GM12878 (cell line): ENCODE data around the gene MTX1. TPM values are rescaled to one million over a fixed set of nuclear protein-coding genes. Genes with fewer than 3 reads are reported as not detected.

Experiments
- BACH1 ChIP-seq: fragments of 450-650 bp; IDR thresholded peaks from 2 replicates; pipeline ENCODE4 v1.6.1; 2017; ENCODE audit warnings: mild to moderate bottlenecking, borderline replicate concordance
- CBFB ChIP-seq: IDR thresholded peaks from 2 replicates; pipeline ENCODE4 v1.6.1; 2016; ENCODE audit warnings: antibody characterized with exemption, low read depth
- E2F8 ChIP-seq: fragments of 450-650 bp; IDR thresholded peaks from 2 replicates; pipeline ENCODE4 v1.6.1; 2018; ENCODE audit warnings: mild to moderate bottlenecking, low read depth, moderate library complexity; ENCODE audit not compliant: partially characterized antibody
- EP300 ChIP-seq, 2 experiments: fragments of 150-350 bp in 1 of 2; IDR thresholded peaks; 2 replicates each; pipeline ENCODE4 v1.6.1; 2011 to 2012; ENCODE audit warnings: low read depth in 2 of 2, low read length in 2 of 2, borderline replicate concordance in 1 of 2, improper control_type of control experiment in 1 of 2, inconsistent platforms in 1 of 2; ENCODE audit not compliant: control insufficient read depth in 1 of 2
- GABPA ChIP-seq: IDR thresholded peaks from 2 replicates; pipeline ENCODE4 v1.6.1; 2014; ENCODE audit warnings: antibody characterized with exemption, low read depth, mild to moderate bottlenecking, inconsistent platforms
- IKZF1 ChIP-seq: fragments of 450-650 bp; conservative IDR thresholded peaks from 2 replicates; pipeline ENCODE4 v1.6.1; 2017; ENCODE audit warnings: antibody characterized with exemption, mild to moderate bottlenecking
- IRF3 ChIP-seq: fragments of 450-650 bp; IDR thresholded peaks from 2 replicates; pipeline ENCODE4 v1.6.1; 2014; ENCODE audit warnings: mild to moderate bottlenecking
- MXI1 ChIP-seq: fragments of 150-350 bp; IDR thresholded peaks from 2 replicates; pipeline ENCODE4 v1.6.1; 2011; ENCODE audit warnings: low read depth, mild to moderate bottlenecking, inconsistent platforms, low read length, improper control_type of control experiment
- NKRF ChIP-seq: fragments of 450-650 bp; conservative IDR thresholded peaks from 2 replicates; pipeline ENCODE4 v1.6.1; 2017; ENCODE audit warnings: mild to moderate bottlenecking, moderate library complexity
- PAX8 ChIP-seq: fragments of 450-650 bp; IDR thresholded peaks from 2 replicates; pipeline ENCODE4 v1.6.1; 2017; ENCODE audit warnings: mild to moderate bottlenecking, moderate library complexity
- PML ChIP-seq: IDR thresholded peaks from 2 replicates; pipeline ENCODE4 v1.6.1; 2012; ENCODE audit warnings: low read length, inconsistent platforms
- POLR2A ChIP-seq: IDR thresholded peaks from 2 replicates; pipeline ENCODE4 v1.6.1; 2011; ENCODE audit warnings: low read depth, mild to moderate bottlenecking, low read length
- SREBF1 ChIP-seq: IDR thresholded peaks from 2 replicates; pipeline ENCODE4 v1.6.1; 2012; ENCODE audit warnings: mild to moderate bottlenecking, low read length
- SRF ChIP-seq, 2 experiments: IDR thresholded peaks; 2 replicates each; pipeline ENCODE4 v1.6.1; 2011; ENCODE audit warnings: low read depth in 2 of 2, low read length in 2 of 2, mild to moderate bottlenecking in 1 of 2, moderate library complexity in 1 of 2
- SUZ12 ChIP-seq: fragments of 200-600 bp; sonication (generic); IDR thresholded peaks from one replicate; pipeline ENCODE4 v1.6.1; 2018; ENCODE audit warnings: antibody characterized with exemption, mild to moderate bottlenecking; ENCODE audit not compliant: unreplicated experiment
- USF1 ChIP-seq: IDR thresholded peaks from 2 replicates; pipeline ENCODE4 v1.6.1; 2011; ENCODE audit warnings: borderline replicate concordance, low read depth, mild to moderate bottlenecking, moderate library complexity, mixed read lengths, low read length; ENCODE audit not compliant: insufficient read depth; ENCODE audit errors: extremely low read length
- YY1 ChIP-seq: IDR thresholded peaks from 2 replicates; pipeline ENCODE4 v1.6.1; 2011; ENCODE audit warnings: low read depth, mild to moderate bottlenecking, low read length
- ZBED1 ChIP-seq: IDR thresholded peaks from 2 replicates; pipeline ENCODE4 v1.6.1; 2016; ENCODE audit warnings: borderline replicate concordance
- ZBTB4 ChIP-seq: fragments of 450-650 bp; formaldehyde crosslinking; IDR thresholded peaks from 2 replicates; pipeline ENCODE4 v1.4.0; 2022; ENCODE audit warnings: mild to moderate bottlenecking, moderate library complexity
- polyA plus RNA-seq, 11 experiments: library from polyadenylated mRNA; depleted of rRNA in 4 of 11; unstranded in 6 of 11; stranded (reverse) in 5 of 11; fragments of >200 nt; fragmentation: Nextera tagmentation in 4 of 11; fragmentation: Illumina TruSeq in 1 of 11; extraction: Ambion mirVana in 4 of 11; extraction: Trizol in 1 of 11; gene quantifications; 1 replicate in 1 of 11; 2 replicates in 10 of 11; pipeline versions ENCODE4 v1.2.1 to v1.2.3, GENCODE V29; 2011 to 2016; ENCODE audit warnings: inconsistent platforms in 2 of 11, missing spikeins in 2 of 11, low read depth in 1 of 11
- total RNA-seq, 4 experiments: library from RNA; depleted of rRNA in 3 of 4; stranded (reverse); fragments of >200 nt in 3 of 4; fragmentation: Illumina TruSeq in 1 of 4; extraction: Trizol in 1 of 4; gene quantifications; 2 replicates each; pipeline versions ENCODE4 v1.2.1 to v1.2.3, GENCODE V29; 2013 to 2021

Gene MTX1
- total and polyA plus RNA-seq, 10 of the 15 experiments (the other 5 are each of a cell fraction or from before 2014, with no cell fraction given), result 15.8 to 92.0 (median 49.1) TPM

- peak; percentile 82 for TF ChIP-seq IKZF1
- TF ChIP-seq SREBF1, result 0 out of 2 replicates have a peak, but pooled peaks have one; percentile 43
- TF ChIP-seq SRF (IDR thresholded peaks at IDR 0.05; ENCODE audit: low read depth in 2 of 2, low read length in 2 of 2), result peak; percentile 84 to 87
- no peak; the same call in 1 of the 2 replicates for TF ChIP-seq PML
- peak; percentile 80 for TF ChIP-seq MXI1
- peak; percentile 63 for TF ChIP-seq BACH1
- peak; percentile 92 for TF ChIP-seq POLR2A
- TF ChIP-seq E2F8, result no peak
- 0 out of 2 replicates have a peak, but pooled peaks have one; percentile 34 for TF ChIP-seq CBFB
- peak; percentile 85 for TF ChIP-seq GABPA
- TF ChIP-seq ZBED1, result no peak
- no peak for TF ChIP-seq SUZ12
- no peak for TF ChIP-seq ZBTB4
- no peak for TF ChIP-seq IRF3
- TF ChIP-seq USF1, result no peak
- peak; percentile 96 for TF ChIP-seq NKRF
- TF ChIP-seq YY1, result peak; percentile 98
- no peak for TF ChIP-seq PAX8
- peak in 1 of 2 experiments; percentile 58; a peak in 1 of 4 replicates for TF ChIP-seq EP300 (IDR thresholded peaks at IDR 0.05; ENCODE audit: borderline replicate concordance in 1 of 2, control insufficient read depth in 1 of 2, low read depth in 2 of 2, low read length in 2 of 2)
Measured at GRCh38 chr1:155208541-155209311, at the start of gene MTX1 (continued).
